Pancreas (tissue), 10 donors: ENCODE results near the gene DYNC2I2. TPM values are rescaled to one million over a fixed set of nuclear protein-coding genes. Genes with fewer than 3 reads are reported as not detected.

Experiments
- ATAC-seq, 4 donors: fragments of 200-7000 bp; cut with Tn5 transposase; one replicate each; pipeline versions ENCODE4 v1.8.0 to v1.9.1; 2020; ENCODE audit warnings: mild to moderate bottlenecking in 4 of 4, moderate library complexity in 4 of 4
- DNase-seq, 6 donors: peaks; one replicate each; pipeline ENCODE4 v3.0.0-alpha.2; 2020
- FAIRE-seq: peaks from 2 replicates; lab custom pipeline; 2012; peaks lifted over from hg19 to GRCh38; lab: Jason Lieb, UNC
- H3K27ac ChIP-seq, 4 donors: fragments of 200-600 bp; sonication (generic); 1 replicate in 3 of 4; 2 replicates in 1 of 4; pipeline versions ENCODE4 v1.5.0 to v1.8.0; 2020
- H3K27me3 ChIP-seq, 4 donors: fragments of 200-600 bp; one replicate each; pipeline ENCODE4 v1.8.0; 2021
- H3K36me3 ChIP-seq, 3 donors: fragments of 200-600 bp; sonication (generic) in 1 of 3; one replicate each; pipeline versions ENCODE4 v1.5.0 to v1.8.0; 2020 to 2021
- H3K4me1 ChIP-seq, 3 donors: fragments of 200-600 bp; one replicate each; pipeline ENCODE4 v1.8.0; 2021
- H3K4me3 ChIP-seq, 4 donors: fragments of 200-600 bp; sonication (generic) in 2 of 4; one replicate each; pipeline versions ENCODE4 v1.5.0 to v1.8.0; 2020 to 2021
- H3K9me3 ChIP-seq, 4 donors: fragments of 200-600 bp; one replicate each; pipeline ENCODE4 v1.8.0; 2021
- WGBS, 2 donors: extraction: QIAGEN DNeasy Blood & Tissue Kit; methylation state at CpG; one replicate each; pipeline ENCODE4 v1.1.7; 2013; 5-methylcytosine and 5-hydroxymethylcytosine counted together
- intact Hi-C, 3 donors: fragments of 100-400 bp; cut with DNase I; formaldehyde crosslinking; loops; one replicate each; pipeline versions ENCODE4 v1.11.1 to v1.14.2; 2022
- polyA plus RNA-seq, 2 donors: library from polyadenylated mRNA; stranded (reverse); fragments of 200-250 nt; gene quantifications; one replicate each; pipeline ENCODE4 v1.2.3, GENCODE V29; 2013
- total RNA-seq, 6 donors: library from RNA; stranded (reverse); fragmentation: NEBNext Ultra II Directional in 4 of 6; extraction: Animal tissue kit (Norgen Biotek cat#: 25700) in 4 of 6; gene quantifications; one replicate each; pipeline versions ENCODE4 v1.2.1 to v1.2.4, GENCODE V29; 2021 to 2023
- TF ChIP-seq, protein P1 (sequence below), 4 donors: fragments of 200-600 bp; sonication (generic) in 3 of 4; IDR thresholded peaks; one replicate each; pipeline versions ENCODE4 v1.5.0 to v1.8.0; 2021; ENCODE audit warnings: antibody characterized with exemption in 4 of 4
- donor health status: healthy with polysubstance abuse.
- donor health status: DM: no; HTN: no; CAD: no; lungs with moderate emphysema.
- donor health status: DM: no; HTN: no; CAD: no.
- donor health status: control.
- donor health status: control.
- donor health status: Bipolar disorder and iron deficiency.
- donor health status: DM: yes; HTN: yes; CAD: no.
- donor health status: DM: no; HTN: no; CAD: no.
- donor health status: DM: no; HTN: no; CAD: no.
- donor health status: DM: yes; HTN: yes; CAD: no.

The DYNC2I2 gene
- total and polyA plus RNA-seq, 8 donors, result 19.5 to 90.3 (median 21.7) TPM

DNA sequence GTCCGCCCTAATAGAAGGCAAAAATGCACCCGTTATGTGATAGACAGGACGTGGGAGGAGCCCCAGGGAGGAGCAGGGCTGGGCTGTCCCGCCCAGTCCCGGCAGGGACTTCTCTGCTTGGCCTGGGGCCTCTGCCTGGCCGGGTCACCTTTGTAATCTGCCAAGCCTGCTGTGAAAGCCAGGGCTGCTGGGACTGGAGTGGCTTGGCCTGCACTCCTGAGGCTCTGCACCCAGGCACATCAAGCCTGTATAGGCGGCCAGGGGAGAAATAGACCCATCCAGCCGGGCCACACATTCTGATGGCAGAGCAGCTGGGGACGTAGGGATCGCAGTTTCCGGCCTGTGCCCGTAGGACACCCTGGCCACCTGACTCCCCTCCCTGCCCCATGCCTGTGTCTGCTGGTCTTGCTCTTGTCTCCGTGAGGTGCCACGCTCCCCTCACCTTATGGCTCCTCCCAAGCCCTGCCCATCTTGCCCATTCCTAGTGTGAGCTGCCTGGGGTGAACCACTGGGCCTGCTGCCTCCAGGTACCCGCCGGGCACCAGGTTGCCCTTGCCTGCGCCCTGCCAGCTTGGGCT is 28.1 kb downstream of the DYNC2I2 start:
- H3K4me1 ChIP-seq, result peaks cover 0 to 7% (median 0%) of the 10 kb centered on the region in 3 donors
- H3K4me3 ChIP-seq, result no peak overlapping the region
- 74 to 75% methylated on average over 17 of the region's 17 CpGs for WGBS, 2 donors
- ATAC-seq (peak; percentile 26 to 52 (median 49)), DNase-seq (peak in 1 of 6 donors; percentile 63), FAIRE-seq (no peak)
- intact Hi-C loops, result no loop called here
- H3K27ac ChIP-seq, result no peak overlapping the region
- H3K9me3 ChIP-seq, result no peaks in the 10 kb centered on the region
- TF ChIP-seq, protein P1, sequence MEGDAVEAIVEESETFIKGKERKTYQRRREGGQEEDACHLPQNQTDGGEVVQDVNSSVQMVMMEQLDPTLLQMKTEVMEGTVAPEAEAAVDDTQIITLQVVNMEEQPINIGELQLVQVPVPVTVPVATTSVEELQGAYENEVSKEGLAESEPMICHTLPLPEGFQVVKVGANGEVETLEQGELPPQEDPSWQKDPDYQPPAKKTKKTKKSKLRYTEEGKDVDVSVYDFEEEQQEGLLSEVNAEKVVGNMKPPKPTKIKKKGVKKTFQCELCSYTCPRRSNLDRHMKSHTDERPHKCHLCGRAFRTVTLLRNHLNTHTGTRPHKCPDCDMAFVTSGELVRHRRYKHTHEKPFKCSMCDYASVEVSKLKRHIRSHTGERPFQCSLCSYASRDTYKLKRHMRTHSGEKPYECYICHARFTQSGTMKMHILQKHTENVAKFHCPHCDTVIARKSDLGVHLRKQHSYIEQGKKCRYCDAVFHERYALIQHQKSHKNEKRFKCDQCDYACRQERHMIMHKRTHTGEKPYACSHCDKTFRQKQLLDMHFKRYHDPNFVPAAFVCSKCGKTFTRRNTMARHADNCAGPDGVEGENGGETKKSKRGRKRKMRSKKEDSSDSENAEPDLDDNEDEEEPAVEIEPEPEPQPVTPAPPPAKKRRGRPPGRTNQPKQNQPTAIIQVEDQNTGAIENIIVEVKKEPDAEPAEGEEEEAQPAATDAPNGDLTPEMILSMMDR (IDR thresholded peaks at IDR 0.05), result no peak
- no peaks in the 10 kb centered on the region for H3K27me3 ChIP-seq
- H3K36me3 ChIP-seq, result peaks cover 3 to 60% (median 37%) of the 10 kb centered on the region in 3 donors

DNA sequence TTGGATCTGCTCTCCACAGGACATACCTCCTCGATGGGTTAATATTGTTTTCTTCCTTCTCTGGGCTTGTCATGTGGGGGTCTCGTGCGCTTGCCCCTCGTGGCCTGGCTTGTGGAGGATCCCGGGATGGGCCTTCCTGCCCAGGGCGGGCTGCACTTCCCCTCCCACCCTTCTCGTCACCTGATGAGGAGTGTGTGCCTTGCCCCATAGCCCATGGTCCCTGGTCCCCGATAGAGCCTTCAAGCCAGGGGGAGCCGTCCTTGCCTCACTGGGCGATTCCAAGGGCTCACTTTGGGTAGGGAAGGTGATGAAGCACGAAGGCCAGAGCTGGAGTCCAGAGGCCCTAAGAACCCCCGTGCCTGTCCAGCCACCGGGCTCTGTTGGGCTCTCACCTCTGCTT is 28.7 kb downstream of the DYNC2I2 start:
- H3K36me3 ChIP-seq, result peaks cover 0 to 54% (median 34%) of the 10 kb centered on the region in 3 donors
- FAIRE-seq, result no peak

DNA sequence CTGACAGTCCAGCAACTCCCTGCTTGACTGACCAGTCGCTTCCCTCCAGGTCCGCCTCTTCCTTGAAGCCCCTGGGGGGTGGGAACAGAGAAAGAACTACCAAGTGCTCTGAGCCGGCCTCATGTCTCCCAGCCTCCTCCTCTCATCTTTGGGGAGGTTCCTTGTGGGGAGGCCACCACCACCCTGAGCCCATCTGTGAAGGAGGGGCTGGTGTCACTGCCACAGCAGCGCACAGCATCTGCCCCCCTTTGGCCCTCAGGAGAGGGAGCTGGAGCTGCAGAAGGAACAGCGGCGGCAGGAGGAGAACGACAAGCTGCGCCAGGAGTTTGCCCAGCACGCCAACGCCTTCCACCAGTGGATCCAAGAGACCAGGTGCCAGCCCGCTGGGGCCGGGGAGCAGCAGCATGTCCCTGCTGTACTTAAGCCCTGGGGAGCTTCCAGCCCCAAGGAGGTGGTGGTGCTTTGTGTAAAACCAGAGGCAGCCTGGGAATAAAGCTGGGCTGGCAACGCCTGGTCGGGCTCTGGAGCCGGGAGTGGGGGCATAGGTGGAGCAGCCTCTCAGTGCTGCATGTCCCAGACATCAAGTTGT is 29.4 kb downstream of the DYNC2I2 start:
- Histone ChIP-seq H3K27me3 (no peaks in the 10 kb centered on the region), H3K4me1 (peaks cover 0 to 7% (median 0%) of the 10 kb centered on the region in 3 donors), H3K9me3 (no peaks in the 10 kb centered on the region), H3K36me3 (peaks cover 0 to 50% (median 28%) of the 10 kb centered on the region in 3 donors), H3K4me3 (no peak overlapping the region), H3K27ac (no peak overlapping the region)
- FAIRE-seq (no peak), ATAC-seq (no peak), DNase-seq (peak in 2 of 6 donors; percentile 45 to 60)
- TF ChIP-seq, protein P1 (IDR thresholded peaks at IDR 0.05), result no peak
- WGBS, 2 donors, result 93 to 94% methylated on average over 15 of the region's 15 CpGs
- intact Hi-C loops, result no loop called here

More for the DNA sequence above, 28.7 kb downstream of the DYNC2I2 start:
- TF ChIP-seq, protein P1 (IDR thresholded peaks at IDR 0.05), result no peak
- Histone ChIP-seq H3K9me3 (no peaks in the 10 kb centered on the region), H3K4me3 (no peak overlapping the region), H3K4me1 (peaks cover 0 to 7% (median 0%) of the 10 kb centered on the region in 3 donors), H3K27me3 (no peaks in the 10 kb centered on the region), H3K27ac (no peak overlapping the region)
- intact Hi-C loops, result no loop called here
- WGBS, 2 donors, result 87 to 89% methylated on average over 13 of the region's 13 CpGs
- DNase-seq (peak in 2 of 6 donors; percentile 43 to 56), ATAC-seq (no peak)

DNA sequence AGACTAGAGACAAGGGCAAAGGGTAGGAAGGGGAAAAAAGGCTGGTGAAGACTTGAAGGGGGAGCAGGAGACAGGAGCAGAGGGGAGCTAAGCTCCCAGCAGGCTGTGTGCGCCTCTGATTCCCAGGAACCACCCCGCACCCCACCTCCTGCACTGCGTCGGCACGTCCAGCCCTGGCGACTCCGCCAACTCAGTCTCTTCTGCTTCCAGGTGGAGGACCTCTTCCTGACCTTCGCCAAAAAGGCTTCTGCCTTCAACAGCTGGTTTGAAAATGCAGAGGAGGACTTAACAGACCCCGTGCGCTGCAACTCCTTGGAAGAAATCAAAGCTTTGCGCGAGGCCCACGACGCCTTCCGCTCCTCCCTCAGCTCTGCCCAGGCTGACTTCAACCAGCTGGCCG is 30.5 kb downstream of the DYNC2I2 start:
- H3K27me3 ChIP-seq, result no peaks in the 10 kb centered on the region
- intact Hi-C loops, result no loop called here
- TF ChIP-seq, protein P1 (IDR thresholded peaks at IDR 0.05), result no peak
- peak overlapping the region in 2 of 4 donors; percentile 21 to 44 for H3K27ac ChIP-seq
- no peak for ATAC-seq
- peaks cover 0 to 55% (median 25%) of the 10 kb centered on the region in 3 donors for H3K36me3 ChIP-seq
- H3K4me3 ChIP-seq, result no peak overlapping the region
- FAIRE-seq, result no peak
- peak in 1 of 6 donors; percentile 49 for DNase-seq
- no peaks in the 10 kb centered on the region for H3K9me3 ChIP-seq
- WGBS, 2 donors, result 87 to 89% methylated on average over 16 of the region's 16 CpGs
- peaks cover 0 to 7% (median 0%) of the 10 kb centered on the region in 3 donors for H3K4me1 ChIP-seq
